ENCODE data around the gene FOXN1.

Gene FOXN1

GRCh38 chr17:28477928-28478327, 28.2 kb upstream of the FOXN1 start:
- in situ Hi-C loops (cut with MboI; ENCODE audit: low sequenced_read_pairs) = no loop called here

- in situ Hi-C loops (cut with MboI; ENCODE audit: low sequenced_read_pairs) = no loop called here
Measured at GRCh38 chr17:28478712-28479615, 27.2 kb upstream of the FOXN1 start.

DNA sequence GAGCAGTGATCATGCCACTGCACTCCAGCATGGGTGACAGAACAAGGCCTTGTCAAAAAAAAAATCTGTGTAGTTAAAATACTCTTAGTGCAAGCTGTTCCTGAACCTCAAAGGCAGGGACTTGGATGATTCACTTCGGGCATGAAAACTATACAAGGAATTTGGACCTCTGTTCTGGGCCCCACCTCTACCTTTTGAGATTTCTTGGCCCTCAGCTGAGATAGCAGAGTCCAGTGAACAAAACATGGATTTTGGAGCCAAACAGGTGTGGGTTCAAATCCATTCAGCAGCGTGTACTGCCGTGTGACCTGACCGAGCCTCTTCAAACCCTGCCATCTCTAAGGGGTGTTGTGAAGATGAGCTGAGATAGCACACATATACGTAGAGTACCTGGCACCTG, 25.9 kb upstream of the FOXN1 start:
- in situ Hi-C loops (cut with MboI; ENCODE audit: low sequenced_read_pairs) = no loop called here

- in situ Hi-C loops (cut with MboI; ENCODE audit: low sequenced_read_pairs) = no loop called here
Measured at GRCh38 chr17:28480799-28481571, 25.2 kb upstream of the FOXN1 start.

- in situ Hi-C loops (cut with MboI; ENCODE audit: low sequenced_read_pairs) = no loop called here
Measured at GRCh38 chr17:28482551-28483199, 23.5 kb upstream of the FOXN1 start.

GRCh38 chr17:28484296-28484695, 21.9 kb upstream of the FOXN1 start:
- in situ Hi-C loops (cut with MboI; ENCODE audit: low sequenced_read_pairs) = no loop called here

DNA sequence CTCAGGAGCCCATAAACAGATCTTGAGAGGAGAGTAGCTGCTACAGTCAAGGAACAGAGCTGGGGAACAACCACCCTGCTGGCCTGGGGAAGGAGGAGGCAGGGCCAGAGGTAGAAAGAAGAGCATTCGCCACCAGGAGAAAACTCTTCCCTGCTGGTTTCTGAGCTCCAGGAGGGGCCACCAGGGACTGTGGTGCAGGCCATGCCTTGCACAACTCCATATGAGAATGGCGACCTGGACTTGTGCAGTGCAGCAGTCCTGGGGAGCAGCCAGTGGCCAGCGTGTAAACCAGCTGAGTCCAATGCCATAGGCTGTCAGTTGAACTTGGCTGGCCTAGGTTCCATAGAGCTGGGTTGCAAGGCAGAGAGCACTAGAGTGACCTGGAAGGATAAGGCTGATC, 21.1 kb upstream of the FOXN1 start:
- in situ Hi-C loops (cut with MboI; ENCODE audit: low sequenced_read_pairs) = no loop called here

GRCh38 chr17:28487881-28488532, 18.1 kb upstream of the FOXN1 start:
- in situ Hi-C loops (cut with MboI; ENCODE audit: low sequenced_read_pairs) = no loop called here

GRCh38 chr17:28488533-28489276, 17.4 kb upstream of the FOXN1 start:
- in situ Hi-C loops (cut with MboI; ENCODE audit: low sequenced_read_pairs) = no loop called here

DNA sequence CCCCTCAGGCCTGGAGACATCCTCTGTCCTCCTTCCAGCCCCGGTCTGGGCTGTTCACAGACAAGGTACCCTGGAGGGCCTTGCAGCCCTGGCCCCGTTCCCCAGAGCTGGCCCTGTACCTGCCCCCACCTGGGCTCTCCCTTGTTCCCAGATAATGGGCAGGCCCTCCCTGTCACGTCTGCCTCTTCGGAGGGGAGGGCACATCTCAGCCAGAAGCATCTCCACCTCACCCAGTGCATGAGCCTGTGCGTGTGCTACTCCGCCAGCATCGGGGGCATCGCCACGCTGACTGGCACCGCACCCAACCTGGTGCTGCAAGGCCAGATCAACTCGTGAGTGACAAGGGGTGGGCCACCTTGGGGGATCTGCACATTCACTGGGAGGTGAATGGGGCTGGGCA, 14.9 kb upstream of the FOXN1 start:
- in situ Hi-C loops (cut with MboI; ENCODE audit: low sequenced_read_pairs) = no loop called here

- in situ Hi-C loops (cut with MboI; ENCODE audit: low sequenced_read_pairs) = no loop called here
Measured at GRCh38 chr17:28491860-28492259, 14.3 kb upstream of the FOXN1 start.

DNA sequence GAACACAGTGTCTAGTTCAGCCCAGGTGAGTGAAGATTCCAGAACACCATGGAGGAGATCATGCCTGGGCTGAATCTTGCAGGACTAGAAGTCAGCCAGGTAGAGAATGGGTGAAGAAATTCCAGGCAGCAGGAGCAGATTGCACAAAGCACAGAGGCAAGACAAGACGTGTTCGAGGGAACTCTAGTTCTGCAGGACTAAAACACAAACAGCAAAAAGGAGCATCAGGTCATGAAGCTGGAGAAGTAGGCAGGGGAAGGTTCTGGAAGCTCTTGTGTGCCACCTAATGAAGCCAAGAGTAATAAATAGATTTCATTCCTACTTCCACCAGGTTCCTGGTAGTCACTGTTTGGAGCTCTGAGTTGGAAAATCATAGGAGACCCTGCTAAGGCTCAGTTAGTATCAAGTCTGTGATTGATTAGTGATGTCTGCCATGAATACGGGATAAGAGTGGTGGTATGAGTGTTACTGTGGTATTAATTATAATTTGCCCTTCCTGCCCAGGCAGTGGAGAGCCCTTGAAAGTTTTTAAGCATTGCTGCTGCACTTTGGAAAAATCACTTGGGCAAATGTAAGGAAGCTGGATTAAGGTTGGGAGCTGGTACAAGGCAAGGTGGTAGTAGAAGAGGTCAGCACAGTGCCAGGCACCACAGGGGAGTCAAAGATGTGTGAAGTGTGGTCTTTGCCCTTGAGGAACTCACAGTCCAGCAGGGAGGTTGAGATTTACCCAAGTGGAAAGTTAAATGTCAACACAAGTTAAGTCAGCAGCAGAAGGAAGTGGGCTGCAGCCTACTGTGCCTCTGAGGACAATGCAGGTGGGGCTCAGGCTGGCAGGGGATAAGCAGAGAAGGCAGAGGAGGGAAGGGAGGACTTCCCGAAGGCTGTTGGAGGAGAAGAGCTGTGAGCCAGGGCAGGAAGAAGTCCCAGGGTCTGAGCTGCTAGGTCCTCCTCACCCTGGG, 13.5 kb upstream of the FOXN1 start:
- in situ Hi-C loops (cut with MboI; ENCODE audit: low sequenced_read_pairs) = no loop called here

DNA sequence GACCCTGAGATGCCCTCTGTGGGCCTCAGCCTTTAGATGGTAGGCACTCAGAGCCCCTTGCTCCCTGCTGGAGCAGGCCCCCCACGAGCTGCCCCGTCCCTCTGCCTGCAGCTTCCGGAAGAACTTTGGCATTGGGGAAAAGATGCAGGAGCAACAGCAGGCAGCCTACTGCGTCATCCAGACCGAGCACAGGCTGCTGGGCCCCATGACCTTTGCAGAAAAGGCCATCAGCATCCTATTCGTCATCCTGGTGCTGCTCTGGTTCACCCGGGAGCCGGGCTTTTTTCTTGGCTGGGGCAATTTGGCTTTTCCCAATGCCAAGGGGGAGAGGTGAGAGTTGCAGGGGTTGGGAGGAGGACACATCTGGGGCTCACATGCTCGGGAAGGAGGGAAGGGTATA, 12.7 kb upstream of the FOXN1 start:
- in situ Hi-C loops (cut with MboI; ENCODE audit: low sequenced_read_pairs) = no loop called here

DNA sequence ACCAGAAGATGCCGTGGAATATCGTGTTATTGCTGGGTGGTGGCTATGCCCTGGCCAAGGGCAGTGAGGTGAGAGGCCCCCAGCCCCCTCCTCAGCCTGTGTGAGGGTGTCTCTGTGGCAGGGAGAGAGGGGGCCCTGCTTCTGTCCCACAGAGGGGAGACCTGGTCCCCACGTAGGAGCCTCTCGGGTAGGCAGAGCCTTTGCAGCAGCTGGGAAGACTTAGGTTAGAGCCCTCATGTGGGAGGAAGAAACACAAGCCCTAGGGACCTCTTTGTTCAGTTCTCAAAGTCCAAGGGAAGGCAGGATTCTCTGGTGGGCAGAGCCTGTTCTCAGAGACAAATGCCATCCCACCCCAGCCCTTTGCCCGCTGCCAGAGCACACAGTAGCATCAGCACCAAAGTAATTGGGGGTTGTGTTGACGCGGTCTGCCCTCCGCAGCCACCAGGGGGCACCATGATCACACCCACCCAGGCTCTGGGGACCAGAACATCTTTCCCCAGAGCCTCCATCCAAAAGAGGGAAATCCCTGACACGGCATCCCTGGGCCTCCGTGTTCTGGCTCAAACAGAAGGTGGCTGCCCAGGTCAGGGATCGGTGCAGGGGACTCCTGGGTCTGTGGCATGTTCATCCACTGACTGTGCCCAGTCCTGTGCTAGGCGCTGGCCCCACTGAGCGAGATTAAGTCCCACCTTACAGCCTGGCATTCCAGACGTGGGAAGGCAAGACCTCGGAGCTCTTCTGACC, 11.5 kb upstream of the FOXN1 start:
- in situ Hi-C loops (cut with MboI; ENCODE audit: low sequenced_read_pairs) = no loop called here

DNA sequence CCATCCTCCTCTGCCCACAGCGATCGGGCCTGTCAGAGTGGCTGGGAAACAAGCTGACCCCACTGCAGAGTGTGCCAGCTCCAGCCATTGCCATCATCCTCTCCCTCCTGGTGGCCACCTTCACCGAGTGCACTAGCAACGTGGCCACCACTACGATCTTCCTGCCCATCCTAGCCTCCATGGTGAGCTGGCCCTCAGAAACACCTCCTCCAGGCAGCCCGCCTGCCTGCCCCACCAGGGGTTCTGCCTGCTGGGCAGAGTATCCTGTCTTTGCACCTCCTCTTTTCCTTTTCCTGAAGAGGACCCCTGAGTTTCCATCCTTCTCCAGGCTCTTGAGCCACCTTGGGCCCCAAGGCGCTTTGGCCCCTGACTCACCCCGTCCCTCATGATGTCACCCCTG, 10.5 kb upstream of the FOXN1 start:
- in situ Hi-C loops (cut with MboI; ENCODE audit: low sequenced_read_pairs) = no loop called here

- in situ Hi-C loops (cut with MboI; ENCODE audit: low sequenced_read_pairs) = no loop called here
Measured at GRCh38 chr17:28497931-28498330, 8.2 kb upstream of the FOXN1 start.

DNA sequence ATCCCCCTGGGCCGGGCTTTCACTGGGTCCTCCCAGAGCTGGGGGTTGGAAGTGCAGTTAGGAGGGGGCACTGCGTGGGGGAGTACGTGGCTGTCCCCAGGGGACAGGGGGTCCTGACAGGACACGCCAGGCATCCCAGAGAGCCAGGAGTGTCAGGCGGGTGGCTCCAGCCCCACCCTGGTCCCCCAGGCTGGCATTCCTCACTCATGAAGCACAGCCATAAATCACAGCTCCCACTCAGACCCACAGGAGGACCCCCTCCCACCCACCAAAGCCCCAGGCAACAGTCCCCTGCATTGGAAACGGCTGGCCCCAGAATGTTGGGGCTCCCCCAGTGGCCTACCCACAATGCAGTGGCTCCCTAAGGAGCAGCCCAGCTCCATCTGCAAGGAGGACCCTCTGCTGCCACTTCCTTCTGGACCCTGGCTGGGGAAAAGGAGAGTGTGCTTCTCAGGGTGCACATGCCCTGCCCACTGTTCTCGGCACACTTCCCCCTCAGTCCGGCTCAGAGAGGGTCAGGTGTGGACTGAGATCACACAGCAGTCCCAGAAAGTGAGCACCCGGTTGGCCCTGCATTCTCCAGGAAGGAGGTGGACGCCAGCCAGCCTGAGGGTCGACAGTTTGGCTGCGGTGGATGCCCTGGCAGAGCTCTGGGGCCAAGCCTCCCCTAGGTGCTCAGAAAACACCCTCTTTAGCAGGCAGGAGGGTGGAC, 7.3 kb upstream of the FOXN1 start:
- in situ Hi-C loops (cut with MboI; ENCODE audit: low sequenced_read_pairs) = no loop called here

- in situ Hi-C loops (cut with MboI; ENCODE audit: low sequenced_read_pairs) = no loop called here
Measured at GRCh38 chr17:28499364-28499664, 6.8 kb upstream of the FOXN1 start.
